IMR-90 (cell line): ENCODE measurements around the gene PIM3. TPM values are rescaled to one million over a fixed set of nuclear protein-coding genes. Genes with fewer than 3 reads are reported as not detected.

Experiments used
- ATAC-seq: fragments of 200-7000 bp; cut with Tn5 transposase; 2 replicates; pipeline ENCODE4 v1.9.1; 2020; ENCODE audit warnings: low read depth, mild to moderate bottlenecking, moderate library complexity
- BruUV-seq: library from RNA; stranded (reverse); fragments of 400-500 nt; replicated peaks from 2 replicates; lab custom pipeline; 2021; lab: Mats Ljungman, UMichigan
- CTCF ChIA-PET: fragments of 300-600 bp; formaldehyde crosslinking; extraction: SDS; loops from one replicate; lab custom pipeline; 2021; ENCODE audit warnings: antibody characterized with exemption; lab: Yijun Ruan, JAX
- POLR2A ChIA-PET: fragments of 300-600 bp; sonication (Branson Sonifier 250); formaldehyde crosslinking; loops from one replicate; lab custom pipeline; 2022; ENCODE audit warnings: antibody characterized with exemption; ENCODE audit not compliant: unreplicated experiment; lab: Charles Lee
- DNase-seq: peaks from one replicate; pipeline ENCODE4 v3.0.0; 2013
- H2AFZ ChIP-seq: replicated peaks from 2 replicates; pipeline ENCODE3; 2013; ENCODE audit warnings: low read length, mild to moderate bottlenecking; ENCODE audit not compliant: poor library complexity
- H2AK5ac ChIP-seq: 2 replicates; pipeline ENCODE4 v1.6.1; 2013; ENCODE audit warnings: low read depth, low read length, inconsistent platforms
- H2AK9ac ChIP-seq: replicated peaks from 2 replicates; pipeline ENCODE3; 2013; ENCODE audit warnings: mild to moderate bottlenecking, low read depth, low read length, moderate library complexity; ENCODE audit not compliant: poor library complexity
- H2BK120ac ChIP-seq: 2 replicates; pipeline ENCODE4 v1.6.1; 2013; ENCODE audit warnings: low read depth, low read length, inconsistent platforms
- H2BK15ac ChIP-seq: 3 replicates; pipeline ENCODE4 v1.6.1; 2013; ENCODE audit warnings: low read depth, low read length, inconsistent platforms
- H2BK20ac ChIP-seq: 2 replicates; pipeline ENCODE4 v1.6.1; 2013; ENCODE audit warnings: low read depth, mild to moderate bottlenecking, inconsistent platforms, low read length, moderate library complexity
- H2BK5ac ChIP-seq: 2 replicates; pipeline ENCODE4 v1.6.1; 2013; ENCODE audit warnings: mild to moderate bottlenecking, low read depth, low read length, inconsistent platforms; ENCODE audit not compliant: poor library complexity, severe bottlenecking
- H3K14ac ChIP-seq: replicated peaks from 2 replicates; pipeline ENCODE4 v1.6.1; 2013; ENCODE audit warnings: low read depth, low read length, inconsistent platforms
- H3K18ac ChIP-seq: 2 replicates; pipeline ENCODE4 v1.6.1; 2013; ENCODE audit warnings: low read depth, low read length, control low read depth
- H3K23ac ChIP-seq: 2 replicates; pipeline ENCODE4 v1.6.1; 2013; ENCODE audit warnings: low read depth, low read length, inconsistent platforms
- H3K27ac ChIP-seq: 2 replicates; pipeline ENCODE4 v1.5.1; 2013; ENCODE audit warnings: mild to moderate bottlenecking, control low read depth, low read length; ENCODE audit not compliant: insufficient read depth
- H3K27me3 ChIP-seq: 2 replicates; pipeline ENCODE4 v1.6.1; 2013; ENCODE audit warnings: low read length; ENCODE audit not compliant: control insufficient read depth, insufficient read depth
- H3K36me3 ChIP-seq: 2 replicates; pipeline ENCODE4 v1.6.1; 2013; ENCODE audit warnings: low read length, mixed read lengths; ENCODE audit not compliant: control insufficient read depth, insufficient read depth
- H3K4ac ChIP-seq: 2 replicates; pipeline ENCODE4 v1.6.1; 2013; ENCODE audit warnings: low read depth, low read length, inconsistent platforms
- H3K4me1 ChIP-seq: 2 replicates; pipeline ENCODE4 v1.6.1; 2013; ENCODE audit warnings: low read length, mixed read lengths; ENCODE audit not compliant: control insufficient read depth, insufficient read depth
- H3K4me2 ChIP-seq: 2 replicates; pipeline ENCODE4 v1.6.1; 2013; ENCODE audit warnings: low read depth, mild to moderate bottlenecking, control low read depth, low read length, moderate library complexity
- H3K4me3 ChIP-seq: 2 replicates; pipeline ENCODE4 v1.5.1; 2013; ENCODE audit warnings: low read depth, mild to moderate bottlenecking, control low read depth, low read length, moderate library complexity; ENCODE audit not compliant: insufficient read depth
- H3K56ac ChIP-seq: 2 replicates; pipeline ENCODE4 v1.6.1; 2013; ENCODE audit warnings: low read length, inconsistent platforms; ENCODE audit not compliant: insufficient read depth; ENCODE audit errors: extremely low read depth
- H3K79me1 ChIP-seq, 2 experiments: 2 replicates each; pipeline ENCODE4 v1.6.1; 2013; ENCODE audit warnings: low read length in 2 of 2, inconsistent platforms in 1 of 2, low read depth in 1 of 2
- H3K9ac ChIP-seq: 2 replicates; pipeline ENCODE4 v1.6.1; 2013; ENCODE audit warnings: low read depth, low read length, control low read depth
- H3K9me1 ChIP-seq: 2 replicates; pipeline ENCODE4 v1.6.1; 2013; ENCODE audit warnings: low read length, inconsistent platforms; ENCODE audit not compliant: insufficient read depth
- H3K9me3 ChIP-seq: 2 replicates; pipeline ENCODE4 v1.6.1; 2013; ENCODE audit warnings: low read length; ENCODE audit not compliant: control insufficient read depth, insufficient read depth
- H4K20me1 ChIP-seq: 2 replicates; pipeline ENCODE4 v1.6.1; 2013; ENCODE audit warnings: low read length, inconsistent platforms; ENCODE audit not compliant: insufficient read depth
- H4K5ac ChIP-seq: 2 replicates; pipeline ENCODE4 v1.6.1; 2013; ENCODE audit warnings: mild to moderate bottlenecking, low read depth, low read length, control low read depth
- H4K8ac ChIP-seq, 2 experiments: 2 replicates each; pipeline ENCODE4 v1.6.1; 2013; ENCODE audit warnings: low read depth in 2 of 2, low read length in 2 of 2, control low read depth in 1 of 2, inconsistent platforms in 1 of 2
- H4K91ac ChIP-seq: 2 replicates; pipeline ENCODE4 v1.6.1; 2013; ENCODE audit warnings: low read depth, low read length, inconsistent platforms; ENCODE audit not compliant: insufficient read depth
- MAZ ChIP-seq: IDR thresholded peaks from 2 replicates; pipeline ENCODE4 v1.6.1; 2012; ENCODE audit warnings: low read depth, mild to moderate bottlenecking, low read length, improper control_type of control experiment, moderate library complexity, borderline replicate concordance
- RAD21 ChIP-seq: IDR thresholded peaks from 2 replicates; pipeline ENCODE4 v1.6.1; 2012; ENCODE audit warnings: low read length, improper control_type of control experiment
- RFX5 ChIP-seq: IDR thresholded peaks from 2 replicates; pipeline ENCODE4 v1.8.0; 2012; ENCODE audit warnings: low read depth, mild to moderate bottlenecking, low read length, moderate library complexity
- SMC3 ChIP-seq: fragments of 150-350 bp; IDR thresholded peaks from 2 replicates; pipeline ENCODE4 v1.6.1; 2016; ENCODE audit warnings: low read depth, mild to moderate bottlenecking, antibody characterized with exemption, low read length, moderate library complexity
- WGBS, 2 experiments: methylation state at CpG; one replicate each; pipeline versions ENCODE4 v1.1.5 to v1.1.7; 2013; ENCODE audit warnings: missing lambda C conversion rate in 2 of 2; ENCODE audit not compliant: insufficient read length in 1 of 2; ENCODE audit errors: extremely low coverage in 2 of 2; 5-methylcytosine and 5-hydroxymethylcytosine counted together
- dilution Hi-C: fragments of 300-500 bp; cut with HindIII; formaldehyde crosslinking; loops from one replicate; pipeline ENCODE4 v1.14.3; 2018; ENCODE audit warnings: low sequenced_read_pairs; ENCODE audit not compliant: unreplicated experiment
- in situ Hi-C: fragments of 300-500 bp; cut with MboI; formaldehyde crosslinking; loops from 3 replicates; pipeline ENCODE4 v1.14.3; 2019; ENCODE audit warnings: low sequenced_read_pairs, inconsistent platforms, mixed read lengths
- intact Hi-C: fragments of 100-400 bp; cut with micrococcal nuclease; formaldehyde crosslinking; loops from 2 replicates; pipeline ENCODE4 v1.10.0; 2022
- polyA plus RNA-seq, 3 experiments: library from polyadenylated mRNA; depleted of rRNA; stranded (reverse); fragments of >200 nt; gene quantifications; 2 replicates each; pipeline ENCODE4 v1.2.3, GENCODE V29; 2012; ENCODE audit warnings: low replicate concordance in 1 of 3
- total RNA-seq: library from RNA; depleted of rRNA; stranded (reverse); fragments of >200 nt; gene quantifications from 2 replicates; pipeline ENCODE4 v1.2.3, GENCODE V29; 2012
- TF ChIP-seq, protein P1 (sequence below): conservative IDR thresholded peaks from 2 replicates; pipeline ENCODE4 v1.5.1; 2012; ENCODE audit warnings: mild to moderate bottlenecking, low read depth, low read length, improper control_type of control experiment

Gene PIM3
- total and polyA plus RNA-seq, 2 of the 4 experiments (the other 2 are of a cell fraction) = 8.6 to 24.7 TPM

DNA sequence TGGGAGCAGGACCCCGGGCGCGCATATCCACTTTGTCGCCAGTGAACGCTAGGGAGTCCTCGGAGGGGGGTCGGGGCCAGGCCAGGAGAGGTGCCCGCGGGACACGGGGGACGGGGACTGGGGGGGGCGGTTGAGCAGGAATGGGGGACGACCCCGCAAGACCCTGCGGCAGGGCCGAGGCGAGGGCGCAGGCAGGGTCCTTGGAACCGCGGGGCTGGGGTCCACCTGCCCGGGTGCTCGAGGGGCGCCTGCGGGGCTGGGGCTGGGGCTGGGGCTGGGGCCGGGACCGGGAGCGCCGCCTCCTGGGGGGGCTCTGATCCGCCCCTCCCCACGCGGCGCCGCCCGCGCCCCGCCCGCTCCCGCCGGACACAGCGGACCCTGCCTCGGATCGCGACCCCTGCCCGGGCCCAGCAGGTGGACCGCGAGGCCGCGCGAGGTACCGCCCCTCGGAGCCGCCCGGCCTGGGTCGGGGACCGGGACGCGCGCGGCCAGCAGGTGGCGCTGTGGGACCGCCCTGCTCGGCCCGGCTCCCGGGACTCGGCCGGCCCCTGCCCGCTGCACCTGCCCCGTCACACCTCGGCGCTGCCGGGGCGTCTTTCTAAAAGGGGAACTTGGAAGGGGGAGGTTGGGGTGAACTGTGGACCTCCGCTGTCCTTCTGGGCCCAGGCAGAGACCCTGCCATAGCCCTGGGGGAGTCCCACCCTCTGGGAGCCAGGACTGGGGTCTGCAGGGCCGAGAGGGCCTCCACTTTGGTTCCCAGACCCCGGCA lies 31.2 kb upstream of the PIM3 start:
- no peak overlapping the region for H3K27ac ChIP-seq
- intact Hi-C loops = no loop called here
- CTCF ChIA-PET = interaction anchor here (1.7 kb wide), 1 partner anchor 101 kb away, joined by 12 read pairs; no protein-coding TSS in a partner anchor

More for the DNA sequence above, 31.2 kb upstream of the PIM3 start:
- H3K9ac ChIP-seq = no peak overlapping the region
- no peaks in the 10 kb centered on the region for H3K27me3 ChIP-seq
- H3K56ac ChIP-seq = no peak overlapping the region
- no peak overlapping the region for H4K91ac ChIP-seq
- peak overlapping the region; percentile 24; the same call in 1 of the 2 replicates for H3K4me3 ChIP-seq
- WGBS, 2 experiments = 2% methylated on average over 37 of the region's 75 CpGs; no CpG with 5 or more reads in 1 of the 2 experiments
- H2BK5ac ChIP-seq = no peak overlapping the region
- no TSS peak for BruUV-seq
- no peak overlapping the region for H3K23ac ChIP-seq
- H3K4me1 ChIP-seq = peaks cover 7% of the 10 kb centered on the region
- H2AK5ac ChIP-seq = no peak overlapping the region
- H2AFZ ChIP-seq = peak overlapping the region; percentile 79
- H3K9me1 ChIP-seq = no peaks in the 10 kb centered on the region
- H4K8ac ChIP-seq = no peak overlapping the region
- no peak overlapping the region for H3K14ac ChIP-seq
- H2BK20ac ChIP-seq = no peak overlapping the region
- H2BK120ac ChIP-seq = no peak overlapping the region
- H3K9me3 ChIP-seq = no peaks in the 10 kb centered on the region
- dilution Hi-C loops = no loop called here
- no peak overlapping the region for H2BK15ac ChIP-seq
- ATAC-seq (peak; percentile 88), DNase-seq (no peak)
- H3K18ac ChIP-seq = no peak overlapping the region
- in situ Hi-C loops = no loop called here
- no peak overlapping the region for H3K4me2 ChIP-seq
- no peak overlapping the region for H4K5ac ChIP-seq
- POLR2A ChIA-PET = no interaction called here
- H2AK9ac ChIP-seq = peak overlapping the region; percentile 33
- no peaks in the 10 kb centered on the region for H4K20me1 ChIP-seq
- peaks cover 12% of the 10 kb centered on the region; the same call in 1 of the 2 replicates for H3K36me3 ChIP-seq
- TF ChIP-seq SMC3 (peak; percentile 88), RAD21 (peak; percentile 92), MAZ (0 out of 2 replicates have a peak, but pooled peaks have one; percentile 24), RFX5 (no peak)
- TF ChIP-seq, protein P1, sequence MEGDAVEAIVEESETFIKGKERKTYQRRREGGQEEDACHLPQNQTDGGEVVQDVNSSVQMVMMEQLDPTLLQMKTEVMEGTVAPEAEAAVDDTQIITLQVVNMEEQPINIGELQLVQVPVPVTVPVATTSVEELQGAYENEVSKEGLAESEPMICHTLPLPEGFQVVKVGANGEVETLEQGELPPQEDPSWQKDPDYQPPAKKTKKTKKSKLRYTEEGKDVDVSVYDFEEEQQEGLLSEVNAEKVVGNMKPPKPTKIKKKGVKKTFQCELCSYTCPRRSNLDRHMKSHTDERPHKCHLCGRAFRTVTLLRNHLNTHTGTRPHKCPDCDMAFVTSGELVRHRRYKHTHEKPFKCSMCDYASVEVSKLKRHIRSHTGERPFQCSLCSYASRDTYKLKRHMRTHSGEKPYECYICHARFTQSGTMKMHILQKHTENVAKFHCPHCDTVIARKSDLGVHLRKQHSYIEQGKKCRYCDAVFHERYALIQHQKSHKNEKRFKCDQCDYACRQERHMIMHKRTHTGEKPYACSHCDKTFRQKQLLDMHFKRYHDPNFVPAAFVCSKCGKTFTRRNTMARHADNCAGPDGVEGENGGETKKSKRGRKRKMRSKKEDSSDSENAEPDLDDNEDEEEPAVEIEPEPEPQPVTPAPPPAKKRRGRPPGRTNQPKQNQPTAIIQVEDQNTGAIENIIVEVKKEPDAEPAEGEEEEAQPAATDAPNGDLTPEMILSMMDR = peak; percentile 93
- no peak overlapping the region for H3K4ac ChIP-seq
- H3K79me1 ChIP-seq = no peaks in the 10 kb centered on the region; a peak in 1 of 4 replicates
